ENCODE measurements around the gene KRT14.

Gene KRT14

DNA sequence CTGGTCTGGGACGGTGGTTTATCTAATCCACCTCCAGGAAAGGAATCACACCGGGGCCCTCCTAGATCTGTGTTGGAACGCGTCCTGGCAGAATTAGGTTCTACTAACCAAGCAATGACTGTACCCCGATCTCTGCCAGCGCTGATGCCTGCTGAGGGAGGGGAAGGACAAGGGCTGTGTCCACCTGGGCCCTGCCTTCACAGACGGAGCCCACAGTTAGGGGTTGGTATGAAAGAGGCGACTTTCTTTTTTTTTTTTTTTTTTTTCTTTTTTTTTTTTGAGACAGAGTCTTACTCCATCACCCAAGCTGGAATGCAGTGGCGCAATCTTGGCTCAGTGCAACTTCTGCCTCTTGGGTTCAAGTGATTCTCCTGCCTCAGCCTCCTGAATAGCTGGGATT lies 48.7 kb downstream of the KRT14 start:
- Histone ChIP-seq H3K79me2 (ENCODE audit: low read length) (no peaks in the 10 kb centered on the region), H3K4me1 (ENCODE audit: low read length) (no peaks in the 10 kb centered on the region), H3K36me3 (replicated peaks; ENCODE audit: insufficient read depth, low read length) (no peaks in the 10 kb centered on the region), H3K9me2 (replicated peaks; ENCODE audit: insufficient read depth, low read length) (no peaks in the 10 kb centered on the region), H2AFZ (ENCODE audit: low read length) (no peak overlapping the region), H3F3A (ENCODE audit: insufficient read depth, low read length) (no peaks in the 10 kb centered on the region), H4K20me1 (ENCODE audit: insufficient read depth, low read length) (no peaks in the 10 kb centered on the region), H3K4me3 (ENCODE audit: low read length) (no peak overlapping the region), H3K9me3 (replicated peaks; ENCODE audit: insufficient read depth, low read length) (no peaks in the 10 kb centered on the region), H3K27ac (ENCODE audit: low read length) (no peak overlapping the region), H3K27me3 (replicated peaks; ENCODE audit: insufficient read depth, low read length) (no peaks in the 10 kb centered on the region), H3K9ac (ENCODE audit: low read length) (no peak overlapping the region), H3K4me2 (ENCODE audit: low read depth, low read length) (no peak overlapping the region)
- no peak for DNase-seq
- TF ChIP-seq EZH2 (optimal IDR thresholded peaks at IDR 0.05; ENCODE audit: low read depth, low read length) (no peak), EZH2phosphoT487 (IDR thresholded peaks at IDR 0.05; ENCODE audit: low read length) (no peak)
- TF ChIP-seq, protein P1, sequence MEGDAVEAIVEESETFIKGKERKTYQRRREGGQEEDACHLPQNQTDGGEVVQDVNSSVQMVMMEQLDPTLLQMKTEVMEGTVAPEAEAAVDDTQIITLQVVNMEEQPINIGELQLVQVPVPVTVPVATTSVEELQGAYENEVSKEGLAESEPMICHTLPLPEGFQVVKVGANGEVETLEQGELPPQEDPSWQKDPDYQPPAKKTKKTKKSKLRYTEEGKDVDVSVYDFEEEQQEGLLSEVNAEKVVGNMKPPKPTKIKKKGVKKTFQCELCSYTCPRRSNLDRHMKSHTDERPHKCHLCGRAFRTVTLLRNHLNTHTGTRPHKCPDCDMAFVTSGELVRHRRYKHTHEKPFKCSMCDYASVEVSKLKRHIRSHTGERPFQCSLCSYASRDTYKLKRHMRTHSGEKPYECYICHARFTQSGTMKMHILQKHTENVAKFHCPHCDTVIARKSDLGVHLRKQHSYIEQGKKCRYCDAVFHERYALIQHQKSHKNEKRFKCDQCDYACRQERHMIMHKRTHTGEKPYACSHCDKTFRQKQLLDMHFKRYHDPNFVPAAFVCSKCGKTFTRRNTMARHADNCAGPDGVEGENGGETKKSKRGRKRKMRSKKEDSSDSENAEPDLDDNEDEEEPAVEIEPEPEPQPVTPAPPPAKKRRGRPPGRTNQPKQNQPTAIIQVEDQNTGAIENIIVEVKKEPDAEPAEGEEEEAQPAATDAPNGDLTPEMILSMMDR (IDR thresholded peaks at IDR 0.05; ENCODE audit: low read length), result no peak

DNA sequence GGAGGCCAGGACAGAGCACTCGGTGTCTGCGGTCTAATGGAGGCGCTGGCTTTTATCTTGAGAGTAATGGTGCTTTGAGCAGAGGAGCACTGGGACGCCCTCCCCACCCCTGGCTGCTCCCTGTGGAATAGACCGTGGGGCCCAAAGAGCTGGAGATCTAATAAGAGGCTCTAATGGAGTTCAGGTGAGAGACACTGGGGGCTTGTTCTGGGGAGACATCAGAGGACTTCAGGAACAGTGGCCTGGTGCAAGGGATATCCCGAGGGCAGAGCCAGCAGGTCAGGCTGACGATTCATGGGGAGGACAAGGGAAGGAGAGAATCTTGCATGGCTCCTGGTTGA lies 49.1 kb downstream of the KRT14 start:
- Histone ChIP-seq H3K27me3 (replicated peaks; ENCODE audit: insufficient read depth, low read length) (no peaks in the 10 kb centered on the region), H3K4me1 (ENCODE audit: low read length) (no peaks in the 10 kb centered on the region), H3K9me2 (replicated peaks; ENCODE audit: insufficient read depth, low read length) (no peaks in the 10 kb centered on the region), H3K4me2 (ENCODE audit: low read depth, low read length) (no peak overlapping the region), H2AFZ (ENCODE audit: low read length) (no peak overlapping the region), H3K9me3 (replicated peaks; ENCODE audit: insufficient read depth, low read length) (no peaks in the 10 kb centered on the region), H3K27ac (ENCODE audit: low read length) (no peak overlapping the region), H3K9ac (ENCODE audit: low read length) (no peak overlapping the region), H3F3A (ENCODE audit: insufficient read depth, low read length) (no peaks in the 10 kb centered on the region), H3K4me3 (ENCODE audit: low read length) (no peak overlapping the region), H4K20me1 (ENCODE audit: insufficient read depth, low read length) (no peaks in the 10 kb centered on the region), H3K36me3 (replicated peaks; ENCODE audit: insufficient read depth, low read length) (no peaks in the 10 kb centered on the region), H3K79me2 (ENCODE audit: low read length) (no peaks in the 10 kb centered on the region)
- no peak for DNase-seq
- TF ChIP-seq, protein P1 (IDR thresholded peaks at IDR 0.05; ENCODE audit: low read length), result no peak
- TF ChIP-seq EZH2phosphoT487 (IDR thresholded peaks at IDR 0.05; ENCODE audit: low read length) (no peak), EZH2 (optimal IDR thresholded peaks at IDR 0.05; ENCODE audit: low read depth, low read length) (no peak)

DNA sequence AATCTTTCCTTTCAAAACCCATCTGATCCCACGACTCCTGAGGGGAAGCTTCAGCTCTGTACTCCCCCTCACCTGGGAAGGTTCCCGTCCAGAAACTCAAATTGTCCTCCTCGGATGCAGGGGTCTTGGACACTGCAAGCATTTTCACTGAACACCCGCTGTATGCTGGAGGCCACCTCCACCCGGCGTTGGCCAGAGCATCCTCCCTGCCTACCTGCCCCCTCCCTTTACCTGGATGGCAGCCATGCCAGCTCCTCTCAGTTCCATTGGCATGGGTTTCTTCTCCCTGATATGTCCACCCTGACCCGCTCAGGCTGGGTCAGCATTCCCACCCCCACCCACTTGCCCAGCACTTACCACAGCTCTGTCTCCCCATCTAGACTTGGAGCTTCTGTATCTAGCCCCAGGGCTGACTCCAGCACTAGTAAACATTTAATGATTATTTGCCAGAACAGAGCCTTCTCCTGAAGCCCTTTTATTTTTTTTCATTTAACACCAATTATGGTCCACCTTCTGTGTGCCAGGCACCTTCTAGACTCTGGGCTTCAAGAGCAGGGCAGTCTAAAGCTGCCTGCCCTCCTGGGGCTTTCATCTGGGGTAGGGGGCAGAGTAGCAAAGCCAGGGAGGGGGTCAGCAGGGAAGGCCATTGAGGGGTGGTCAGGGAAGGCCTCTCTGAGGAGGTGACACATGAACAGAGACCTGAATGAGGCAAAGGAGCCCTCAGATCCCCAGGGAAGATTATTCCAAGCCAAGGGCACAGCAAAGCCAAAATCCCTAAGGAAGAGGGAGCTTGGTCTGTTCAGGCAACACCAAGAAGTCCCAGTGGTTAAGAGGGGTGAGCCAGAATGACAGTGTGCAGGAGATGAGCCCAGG lies 49.7 kb downstream of the KRT14 start:
- no peaks in the 10 kb centered on the region for H3F3A ChIP-seq (ENCODE audit: insufficient read depth, low read length)
- no peaks in the 10 kb centered on the region for H3K36me3 ChIP-seq (replicated peaks; ENCODE audit: insufficient read depth, low read length)
- H3K4me2 ChIP-seq (ENCODE audit: low read depth, low read length), result no peak overlapping the region
- no peak for DNase-seq
- no peak overlapping the region for H3K27ac ChIP-seq (ENCODE audit: low read length)
- H3K9ac ChIP-seq (ENCODE audit: low read length), result no peak overlapping the region
- no peaks in the 10 kb centered on the region for H3K9me2 ChIP-seq (replicated peaks; ENCODE audit: insufficient read depth, low read length)
- no peaks in the 10 kb centered on the region for H3K9me3 ChIP-seq (replicated peaks; ENCODE audit: insufficient read depth, low read length)
- no peak overlapping the region for H2AFZ ChIP-seq (ENCODE audit: low read length)
- no peak overlapping the region for H3K4me3 ChIP-seq (ENCODE audit: low read length)
- no peaks in the 10 kb centered on the region for H3K27me3 ChIP-seq (replicated peaks; ENCODE audit: insufficient read depth, low read length)
- H4K20me1 ChIP-seq (ENCODE audit: insufficient read depth, low read length), result no peaks in the 10 kb centered on the region
- H3K4me1 ChIP-seq (ENCODE audit: low read length), result no peaks in the 10 kb centered on the region
- no peaks in the 10 kb centered on the region for H3K79me2 ChIP-seq (ENCODE audit: low read length)
- TF ChIP-seq EZH2 (optimal IDR thresholded peaks at IDR 0.05; ENCODE audit: low read depth, low read length) (no peak), EZH2phosphoT487 (IDR thresholded peaks at IDR 0.05; ENCODE audit: low read length) (no peak)
- TF ChIP-seq, protein P1 (IDR thresholded peaks at IDR 0.05; ENCODE audit: low read length), result no peak
